HepG2 (cell line): ENCODE measurements around the gene CAMTA1. TPM values are rescaled to one million over a fixed set of nuclear protein-coding genes. Genes with fewer than 3 reads are reported as not detected.

Experiments used
- ATAC-seq: fragments of 200-7000 bp; cut with Tn5 transposase; 3 replicates; pipeline ENCODE4 v1.9.1; 2020; ENCODE audit warnings: mild to moderate bottlenecking, moderate library complexity
- BruUV-seq: library from RNA; stranded (reverse); fragments of 400-500 nt; replicated peaks from 2 replicates; lab custom pipeline; 2021; lab: Mats Ljungman, UMichigan
- CTCF ChIA-PET: fragments of 300-600 bp; formaldehyde crosslinking; extraction: SDS; loops from one replicate; lab custom pipeline; 2021; ENCODE audit warnings: low total read pairs, inconsistent platforms, low intra/inter-chr PET ratio; lab: Yijun Ruan, JAX
- POLR2A ChIA-PET: fragments of 350-600 bp; sonication (Branson Sonifier 250); formaldehyde crosslinking; loops from one replicate; lab custom pipeline; 2020; ENCODE audit warnings: antibody characterized with exemption, inconsistent platforms; lab: Yijun Ruan, JAX
- DNase-seq: peaks from one replicate; pipeline ENCODE4 v3.0.0-alpha.2; 2015; ENCODE audit warnings: low spot score
- FAIRE-seq: peaks from 3 replicates; lab custom pipeline; 2011; peaks lifted over from hg19 to GRCh38; lab: Jason Lieb, UNC
- H2AFZ ChIP-seq: one replicate; pipeline ENCODE4 v1.6.1; 2011; ENCODE audit warnings: low read length, inconsistent platforms
- H3K27ac ChIP-seq: fragments of 300-600 bp; 3 replicates; pipeline ENCODE4 v1.8.0; 2011; ENCODE audit warnings: mixed run types, mild to moderate bottlenecking, mixed read lengths, low read length, inconsistent platforms; ENCODE audit not compliant: insufficient read depth; ENCODE audit errors: extremely low read length
- H3K27me3 ChIP-seq, 2 experiments: fragments of 200-600 bp in 1 of 2; 2 replicates in 1 of 2; 3 replicates in 1 of 2; pipeline versions ENCODE4 v1.6.0 to v1.8.0; 2011; ENCODE audit warnings: low read length in 2 of 2, mild to moderate bottlenecking in 2 of 2, moderate library complexity in 2 of 2, inconsistent platforms in 1 of 2; ENCODE audit not compliant: insufficient read depth in 2 of 2, control insufficient read depth in 1 of 2
- H3K36me3 ChIP-seq, 2 experiments: fragments of 200-600 bp in 1 of 2; replicated peaks in 1 of 2; 2 replicates in 1 of 2; 3 replicates in 1 of 2; pipeline versions ENCODE4 v1.5.1 to v1.8.0; 2011; ENCODE audit warnings: low read length in 2 of 2, inconsistent platforms in 1 of 2; ENCODE audit not compliant: insufficient read depth in 2 of 2, control insufficient read depth in 1 of 2
- H3K4me1 ChIP-seq: 2 replicates; pipeline ENCODE4 v1.5.1; 2012; ENCODE audit warnings: low read length, inconsistent platforms; ENCODE audit not compliant: insufficient read depth
- H3K4me2 ChIP-seq: 2 replicates; pipeline ENCODE4 v1.6.0; 2011; ENCODE audit warnings: low read depth, low read length, inconsistent platforms
- H3K4me3 ChIP-seq, 3 experiments: fragments of 200-600 bp in 1 of 3; sonication (generic), shearing (Covaris generic) in 1 of 3; replicated peaks in 1 of 3; 2 replicates each; pipeline ENCODE4 v1.5.1; 2011 to 2016; ENCODE audit warnings: low read length in 3 of 3, inconsistent platforms in 2 of 3, low read depth in 2 of 3, mild to moderate bottlenecking in 2 of 3, control low read depth in 1 of 3, mixed read lengths in 1 of 3; ENCODE audit not compliant: insufficient read depth in 1 of 3
- H3K79me2 ChIP-seq: one replicate; pipeline ENCODE4 v1.6.1; 2011; ENCODE audit warnings: low read length, inconsistent platforms; ENCODE audit not compliant: insufficient read depth
- H3K9ac ChIP-seq: 2 replicates; pipeline ENCODE4 v1.6.0; 2011; ENCODE audit warnings: mild to moderate bottlenecking, low read depth, low read length, inconsistent platforms; ENCODE audit not compliant: insufficient read depth
- H3K9me3 ChIP-seq: 2 replicates; pipeline ENCODE4 v1.5.1; 2012; ENCODE audit warnings: mild to moderate bottlenecking, low read length
- H4K20me1 ChIP-seq: 2 replicates; pipeline ENCODE4 v1.6.0; 2011; ENCODE audit warnings: inconsistent platforms, mild to moderate bottlenecking, low read length, moderate library complexity; ENCODE audit not compliant: insufficient read depth
- ARID5B ChIP-seq: IDR thresholded peaks from 2 replicates; pipeline ENCODE4 v1.4.0; 2020; ENCODE audit warnings: mild to moderate bottlenecking, missing genetic modification reagents
- ARNTL ChIP-seq: sonication (generic); formaldehyde crosslinking; IDR thresholded peaks from 2 replicates; pipeline ENCODE4 v1.4.0; 2020; ENCODE audit warnings: mild to moderate bottlenecking, missing genetic modification reagents
- CEBPG ChIP-seq: IDR thresholded peaks from 2 replicates; pipeline ENCODE4 v1.6.1; 2016
- DR1 ChIP-seq: sonication (generic); formaldehyde crosslinking; IDR thresholded peaks from 2 replicates; pipeline ENCODE4 v1.8.0; 2021; ENCODE audit warnings: mild to moderate bottlenecking, missing genetic modification reagents, inconsistent platforms
- FOXA3 ChIP-seq: IDR thresholded peaks from 2 replicates; pipeline ENCODE4 v1.6.1; 2016; ENCODE audit warnings: missing genetic modification reagents, missing compliant biosample characterization
- HNF4A ChIP-seq: sonication (generic); formaldehyde crosslinking; IDR thresholded peaks from 2 replicates; pipeline ENCODE4 v1.4.0; 2020; ENCODE audit warnings: missing genetic modification reagents
- HNRNPH1 ChIP-seq: fragments of 200-400 bp; formaldehyde crosslinking; optimal IDR thresholded peaks from 2 replicates; pipeline ENCODE3; 2017; ENCODE audit warnings: mild to moderate bottlenecking, low read depth, low read length
- HOXA3 ChIP-seq: sonication (generic); formaldehyde crosslinking; IDR thresholded peaks from 2 replicates; pipeline ENCODE4 v1.5.0; 2020; ENCODE audit warnings: missing genetic modification reagents
- MATR3 ChIP-seq: sonication (generic); formaldehyde crosslinking; IDR thresholded peaks from 2 replicates; pipeline ENCODE4 v1.4.0; 2020; ENCODE audit warnings: missing genetic modification reagents
- MYNN ChIP-seq: sonication (generic); formaldehyde crosslinking; IDR thresholded peaks from 2 replicates; pipeline ENCODE4 v1.4.0; 2020; ENCODE audit warnings: mild to moderate bottlenecking, low read depth, missing genetic modification reagents
- NBN ChIP-seq: fragments of 450-650 bp; conservative IDR thresholded peaks from 2 replicates; pipeline ENCODE4 v1.6.1; 2017
- PLSCR1 ChIP-seq: sonication (generic); formaldehyde crosslinking; IDR thresholded peaks from 2 replicates; pipeline ENCODE4 v1.5.0; 2020; ENCODE audit warnings: missing genetic modification reagents, mild to moderate bottlenecking, borderline replicate concordance
- POLR2AphosphoS5 ChIP-seq: IDR thresholded peaks from 2 replicates; pipeline ENCODE4 v1.6.1; 2012; ENCODE audit warnings: low read depth, low read length
- ZNF34 ChIP-seq: sonication (generic); formaldehyde crosslinking; IDR thresholded peaks from 2 replicates; pipeline ENCODE4 v1.4.0; 2020; ENCODE audit warnings: mild to moderate bottlenecking, missing genetic modification reagents, borderline replicate concordance
- ZNF549 ChIP-seq: sonication (generic); formaldehyde crosslinking; IDR thresholded peaks from 2 replicates; pipeline ENCODE4 v1.5.0; 2020; ENCODE audit warnings: missing genetic modification reagents
- ZNF703 ChIP-seq: sonication (generic); formaldehyde crosslinking; IDR thresholded peaks from 2 replicates; pipeline ENCODE4 v1.5.1; 2020; ENCODE audit warnings: missing genetic modification reagents, mild to moderate bottlenecking, moderate library complexity, borderline replicate concordance
- WGBS: methylation state at CpG from one replicate; pipeline ENCODE4 v1.1.6; 2017; ENCODE audit warnings: low lambda C conversion rate; 5-methylcytosine and 5-hydroxymethylcytosine counted together
- in situ Hi-C: cut with HindIII; loops from 2 replicates; pipeline ENCODE4 v1.10.0; 2017; ENCODE audit warnings: low pct_unique_long_range_greater_than_20kb; ENCODE audit not compliant: extremely low pct_ligation_motif_present
- intact Hi-C: fragments of 100-400 bp; cut with micrococcal nuclease; formaldehyde crosslinking; loops from one replicate; pipeline ENCODE4 v1.10.0; 2022; ENCODE audit not compliant: unreplicated experiment
- polyA plus RNA-seq, 8 experiments: library from polyadenylated mRNA; depleted of rRNA in 3 of 8; stranded (reverse) in 7 of 8; unstranded in 1 of 8; fragments of >200 nt; fragmentation: Illumina TruSeq in 4 of 8; extraction: Trizol in 4 of 8; gene quantifications; 2 replicates each; pipeline versions ENCODE4 v1.2.1 to v1.2.3, GENCODE V29; 2011 to 2016; ENCODE audit warnings: low read depth in 4 of 8, missing spikeins in 1 of 8, mixed read lengths in 1 of 8; ENCODE audit not compliant: insufficient read depth in 1 of 8
- total RNA-seq, 5 experiments: library from RNA; depleted of rRNA; stranded (reverse); fragments of >200 nt; fragmentation: Illumina TruSeq; extraction: Trizol; gene quantifications; 2 replicates each; pipeline ENCODE4 v1.2.3, GENCODE V29; 2016; ENCODE audit warnings: low read depth in 1 of 5
- TF ChIP-seq, protein P1 (sequence below): sonication (generic); formaldehyde crosslinking; IDR thresholded peaks from 2 replicates; pipeline ENCODE4 v1.4.0; 2020; ENCODE audit warnings: missing genetic modification reagents

The CAMTA1 gene
- total and polyA plus RNA-seq, 2 of the 13 experiments (the other 11 are each of a cell fraction or from before 2014, with no cell fraction given): 25.0 to 36.4 TPM

GRCh38 chr1:6762060-6762459 lies 23.2 kb upstream of the CAMTA1 start:
- BruUV-seq: no TSS peak
- ATAC-seq (peak; percentile 46; the same call in 2 of the 3 replicates), FAIRE-seq (peak; percentile 56), DNase-seq (peak; percentile 58)
- WGBS: 6% methylated on average over 6 of the region's 6 CpGs
- no peaks in the 10 kb centered on the region for H3K36me3 ChIP-seq
- in situ Hi-C loops: no loop called here
- CTCF ChIA-PET: no interaction called here
- intact Hi-C loops: no loop called here
- H3K4me3 ChIP-seq: no peak overlapping the region
- H3K4me1 ChIP-seq: peaks cover 10% of the 10 kb centered on the region
- H4K20me1 ChIP-seq: no peaks in the 10 kb centered on the region
- no peak overlapping the region for H3K27ac ChIP-seq
- H3K9ac ChIP-seq: no peak overlapping the region
- no peaks in the 10 kb centered on the region for H3K79me2 ChIP-seq
- H2AFZ ChIP-seq: peak overlapping the region; percentile 49
- no peaks in the 10 kb centered on the region; a peak in 1 of 5 replicates for H3K27me3 ChIP-seq
- POLR2A ChIA-PET: interaction anchor here (1.4 kb wide), 1 partner anchor 23 kb away, joined by 5 read pairs; the partner anchor contains the start of gene CAMTA1
- H3K4me2 ChIP-seq: no peak overlapping the region
- H3K9me3 ChIP-seq: no peaks in the 10 kb centered on the region
- no peak for TF ChIP-seq ARNTL (CRISPR knock-in tag)
- TF ChIP-seq PLSCR1 (CRISPR knock-in tag): no peak
- TF ChIP-seq POLR2AphosphoS5: no peak
- TF ChIP-seq ZNF34 (CRISPR knock-in tag): no peak
- no peak for TF ChIP-seq MYNN (CRISPR knock-in tag)
- peak; percentile 22; the same call in 1 of the 2 replicates for TF ChIP-seq HNF4A (CRISPR knock-in tag)
- TF ChIP-seq HNRNPH1: no peak
- TF ChIP-seq NBN: no peak
- no peak for TF ChIP-seq ZNF703
- TF ChIP-seq FOXA3 (CRISPR knock-in tag): peak; percentile 17; the same call in 1 of the 2 replicates
- TF ChIP-seq DR1 (CRISPR knock-in tag): no peak
- TF ChIP-seq CEBPG (CRISPR knock-in tag): peak; percentile 84
- TF ChIP-seq, protein P1, sequence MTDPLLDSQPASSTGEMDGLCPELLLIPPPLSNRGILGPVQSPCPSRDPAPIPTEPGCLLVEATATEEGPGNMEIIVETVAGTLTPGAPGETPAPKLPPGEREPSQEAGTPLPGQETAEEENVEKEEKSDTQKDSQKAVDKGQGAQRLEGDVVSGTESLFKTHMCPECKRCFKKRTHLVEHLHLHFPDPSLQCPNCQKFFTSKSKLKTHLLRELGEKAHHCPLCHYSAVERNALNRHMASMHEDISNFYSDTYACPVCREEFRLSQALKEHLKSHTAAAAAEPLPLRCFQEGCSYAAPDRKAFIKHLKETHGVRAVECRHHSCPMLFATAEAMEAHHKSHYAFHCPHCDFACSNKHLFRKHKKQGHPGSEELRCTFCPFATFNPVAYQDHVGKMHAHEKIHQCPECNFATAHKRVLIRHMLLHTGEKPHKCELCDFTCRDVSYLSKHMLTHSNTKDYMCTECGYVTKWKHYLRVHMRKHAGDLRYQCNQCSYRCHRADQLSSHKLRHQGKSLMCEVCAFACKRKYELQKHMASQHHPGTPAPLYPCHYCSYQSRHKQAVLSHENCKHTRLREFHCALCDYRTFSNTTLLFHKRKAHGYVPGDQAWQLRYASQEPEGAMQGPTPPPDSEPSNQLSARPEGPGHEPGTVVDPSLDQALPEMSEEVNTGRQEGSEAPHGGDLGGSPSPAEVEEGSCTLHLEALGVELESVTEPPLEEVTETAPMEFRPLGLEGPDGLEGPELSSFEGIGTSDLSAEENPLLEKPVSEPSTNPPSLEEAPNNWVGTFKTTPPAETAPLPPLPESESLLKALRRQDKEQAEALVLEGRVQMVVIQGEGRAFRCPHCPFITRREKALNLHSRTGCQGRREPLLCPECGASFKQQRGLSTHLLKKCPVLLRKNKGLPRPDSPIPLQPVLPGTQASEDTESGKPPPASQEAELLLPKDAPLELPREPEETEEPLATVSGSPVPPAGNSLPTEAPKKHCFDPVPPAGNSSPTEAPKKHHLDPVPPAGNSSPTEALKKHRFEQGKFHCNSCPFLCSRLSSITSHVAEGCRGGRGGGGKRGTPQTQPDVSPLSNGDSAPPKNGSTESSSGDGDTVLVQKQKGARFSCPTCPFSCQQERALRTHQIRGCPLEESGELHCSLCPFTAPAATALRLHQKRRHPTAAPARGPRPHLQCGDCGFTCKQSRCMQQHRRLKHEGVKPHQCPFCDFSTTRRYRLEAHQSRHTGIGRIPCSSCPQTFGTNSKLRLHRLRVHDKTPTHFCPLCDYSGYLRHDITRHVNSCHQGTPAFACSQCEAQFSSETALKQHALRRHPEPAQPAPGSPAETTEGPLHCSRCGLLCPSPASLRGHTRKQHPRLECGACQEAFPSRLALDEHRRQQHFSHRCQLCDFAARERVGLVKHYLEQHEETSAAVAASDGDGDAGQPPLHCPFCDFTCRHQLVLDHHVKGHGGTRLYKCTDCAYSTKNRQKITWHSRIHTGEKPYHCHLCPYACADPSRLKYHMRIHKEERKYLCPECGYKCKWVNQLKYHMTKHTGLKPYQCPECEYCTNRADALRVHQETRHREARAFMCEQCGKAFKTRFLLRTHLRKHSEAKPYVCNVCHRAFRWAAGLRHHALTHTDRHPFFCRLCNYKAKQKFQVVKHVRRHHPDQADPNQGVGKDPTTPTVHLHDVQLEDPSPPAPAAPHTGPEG (CRISPR knock-in tag): no peak
- TF ChIP-seq MATR3 (CRISPR knock-in tag): no peak
- peak; percentile 78 for TF ChIP-seq ARID5B (CRISPR knock-in tag)
- TF ChIP-seq HOXA3 (CRISPR knock-in tag): no peak
- TF ChIP-seq ZNF549: no peak
